CD14-positive monocyte (primary cell): Measurements from ENCODE around the gene RIMBP2. TPM values are rescaled to one million over a fixed set of nuclear protein-coding genes. Genes with fewer than 3 reads are reported as not detected.

Source experiments
- DNase-seq, 3 donors: peaks; one replicate each; pipeline ENCODE4 v3.0.0-alpha.2; 2011 to 2022
- H2AFZ ChIP-seq: 2 replicates; pipeline ENCODE4 v1.6.0; 2012; ENCODE audit warnings: mild to moderate bottlenecking, low read depth, low read length, inconsistent platforms; ENCODE audit not compliant: insufficient read depth, poor library complexity, severe bottlenecking
- H3K27ac ChIP-seq, 2 donors: 1 replicate in 1 of 2; 2 replicates in 1 of 2; pipeline ENCODE4 v1.5.1; 2012 to 2013; ENCODE audit warnings: low read length in 2 of 2, control low read depth in 1 of 2, inconsistent platforms in 1 of 2, low read depth in 1 of 2, mild to moderate bottlenecking in 1 of 2
- H3K27me3 ChIP-seq, 2 donors: one replicate each; pipeline versions ENCODE4 v1.6.0 to v1.6.1; 2011 to 2013; ENCODE audit warnings: low read length in 2 of 2; ENCODE audit not compliant: control insufficient read depth in 2 of 2, insufficient read depth in 2 of 2
- H3K36me3 ChIP-seq, 2 donors: replicated peaks in 1 of 2; 1 replicate in 1 of 2; 2 replicates in 1 of 2; pipeline versions ENCODE4 v1.5.1 to v1.6.1; 2012 to 2013; ENCODE audit warnings: low read length in 2 of 2, control low read depth in 1 of 2, inconsistent platforms in 1 of 2, mild to moderate bottlenecking in 1 of 2; ENCODE audit not compliant: insufficient read depth in 2 of 2, control insufficient read depth in 1 of 2
- H3K4me1 ChIP-seq, 2 donors: 1 replicate in 1 of 2; 2 replicates in 1 of 2; pipeline versions ENCODE4 v1.5.1 to v1.6.1; 2012 to 2013; ENCODE audit warnings: low read length in 2 of 2, control low read depth in 1 of 2, inconsistent platforms in 1 of 2, mild to moderate bottlenecking in 1 of 2, moderate library complexity in 1 of 2; ENCODE audit not compliant: insufficient read depth in 2 of 2, control insufficient read depth in 1 of 2
- H3K4me2 ChIP-seq: replicated peaks from 2 replicates; pipeline ENCODE3; 2012; ENCODE audit warnings: low read length, moderate library complexity, mild to moderate bottlenecking; ENCODE audit not compliant: poor library complexity, severe bottlenecking; ENCODE audit errors: extremely low read depth
- H3K4me3 ChIP-seq, 3 experiments: fragments of 200-600 bp in 1 of 3; sonication (generic) in 1 of 3; replicated peaks in 1 of 3; 1 replicate in 2 of 3; 2 replicates in 1 of 3; pipeline ENCODE4 v1.5.1; 2011 to 2013; ENCODE audit warnings: low read length in 3 of 3, mild to moderate bottlenecking in 3 of 3, control low read depth in 2 of 3, low read depth in 2 of 3, inconsistent platforms in 1 of 3, moderate library complexity in 1 of 3
- H3K79me2 ChIP-seq: 2 replicates; pipeline ENCODE4 v1.6.0; 2012; ENCODE audit warnings: mild to moderate bottlenecking, control low read depth, inconsistent platforms, low read length, moderate library complexity; ENCODE audit not compliant: insufficient read depth
- H3K9ac ChIP-seq: 2 replicates; pipeline ENCODE4 v1.6.0; 2017; ENCODE audit warnings: low read length, mild to moderate bottlenecking; ENCODE audit not compliant: insufficient read depth, poor library complexity, severe bottlenecking
- H3K9me3 ChIP-seq, 2 donors: replicated peaks in 1 of 2; 1 replicate in 1 of 2; 2 replicates in 1 of 2; pipeline versions ENCODE4 v1.5.1 to v1.6.1; 2012 to 2013; ENCODE audit warnings: low read length in 2 of 2, control low read depth in 1 of 2; ENCODE audit not compliant: control insufficient read depth in 1 of 2, insufficient read depth in 1 of 2
- H4K20me1 ChIP-seq: 2 replicates; pipeline ENCODE4 v1.6.0; 2012; ENCODE audit warnings: mild to moderate bottlenecking, low read length, control low read depth, moderate library complexity; ENCODE audit not compliant: insufficient read depth
- H3K27ac Mint-ChIP-seq, 7 donors: one replicate each; pipeline ENCODE4 v1.8.0; 2020; ENCODE audit warnings: mild to moderate bottlenecking in 7 of 7, mixed read lengths in 7 of 7, moderate library complexity in 6 of 7, inconsistent platforms in 2 of 7
- H3K27me3 Mint-ChIP-seq, 3 donors: one replicate each; pipeline ENCODE4 v1.8.0; 2021 to 2022; ENCODE audit warnings: low read depth in 3 of 3, mild to moderate bottlenecking in 3 of 3, mixed read lengths in 3 of 3, moderate library complexity in 3 of 3, inconsistent platforms in 1 of 3
- H3K36me3 Mint-ChIP-seq, 2 donors: one replicate each; pipeline ENCODE4 v1.8.0; 2020; ENCODE audit warnings: mixed read lengths in 2 of 2, inconsistent platforms in 1 of 2, mild to moderate bottlenecking in 1 of 2
- H3K4me1 Mint-ChIP-seq: one replicate; pipeline ENCODE4 v1.8.0; 2020; ENCODE audit warnings: mild to moderate bottlenecking, mixed read lengths
- H3K4me3 Mint-ChIP-seq, 2 donors: one replicate each; pipeline ENCODE4 v1.8.0; 2020; ENCODE audit warnings: mild to moderate bottlenecking in 2 of 2, mixed read lengths in 2 of 2, moderate library complexity in 1 of 2
- H3K9me3 Mint-ChIP-seq, 7 donors: one replicate each; pipeline ENCODE4 v1.8.0; 2020 to 2022; ENCODE audit warnings: mixed read lengths in 7 of 7, mild to moderate bottlenecking in 6 of 7, moderate library complexity in 6 of 7, inconsistent platforms in 2 of 7
- WGBS: methylation state at CpG from one replicate; pipeline ENCODE4 v1.1.5; 2013; ENCODE audit warnings: missing lambda C conversion rate; ENCODE audit not compliant: insufficient coverage; 5-methylcytosine and 5-hydroxymethylcytosine counted together
- intact Hi-C, 2 donors: fragments of 100-400 bp; cut with micrococcal nuclease; formaldehyde crosslinking; loops; one replicate each; pipeline versions ENCODE4 v1.15.0 to v1.15.1; 2023
- polyA plus RNA-seq, 3 donors: library from polyadenylated mRNA; depleted of rRNA in 1 of 3; unstranded in 2 of 3; stranded (reverse) in 1 of 3; fragments of 300-500 nt in 2 of 3; fragments of >200 nt in 1 of 3; fragmentation: Illumina TruSeq in 2 of 3; gene quantifications; 1 replicate in 2 of 3; 2 replicates in 1 of 3; pipeline ENCODE4 v1.2.3, GENCODE V29; 2012 to 2021
- TF ChIP-seq, protein P1 (sequence below): fragments of 200-600 bp; IDR thresholded peaks from one replicate; pipeline ENCODE4 v1.8.0; 2022; ENCODE audit warnings: antibody characterized with exemption, mild to moderate bottlenecking

RIMBP2 gene
- polyA plus RNA-seq, 3 donors: not detected

DNA sequence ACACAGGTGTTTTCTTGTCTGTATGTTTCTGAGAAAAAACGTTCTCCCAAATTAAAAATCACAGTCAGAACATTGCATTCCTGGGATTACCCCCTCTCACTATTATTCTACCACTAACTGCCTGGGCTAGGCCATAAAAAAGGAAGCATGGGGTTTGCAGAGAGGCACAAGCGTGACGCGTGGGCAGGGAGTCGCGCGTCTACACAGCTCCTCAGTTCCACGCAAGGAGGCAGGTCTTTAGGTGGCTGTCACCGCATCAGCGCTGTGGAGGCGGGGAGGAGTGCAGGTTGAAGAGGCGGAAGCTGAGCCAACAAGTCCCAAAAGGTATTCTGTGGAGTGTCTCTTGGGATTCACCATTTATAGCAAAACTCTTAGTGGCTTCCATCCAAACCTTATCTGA is 109.9 kb downstream of the RIMBP2 start:
- TF ChIP-seq, protein P1, sequence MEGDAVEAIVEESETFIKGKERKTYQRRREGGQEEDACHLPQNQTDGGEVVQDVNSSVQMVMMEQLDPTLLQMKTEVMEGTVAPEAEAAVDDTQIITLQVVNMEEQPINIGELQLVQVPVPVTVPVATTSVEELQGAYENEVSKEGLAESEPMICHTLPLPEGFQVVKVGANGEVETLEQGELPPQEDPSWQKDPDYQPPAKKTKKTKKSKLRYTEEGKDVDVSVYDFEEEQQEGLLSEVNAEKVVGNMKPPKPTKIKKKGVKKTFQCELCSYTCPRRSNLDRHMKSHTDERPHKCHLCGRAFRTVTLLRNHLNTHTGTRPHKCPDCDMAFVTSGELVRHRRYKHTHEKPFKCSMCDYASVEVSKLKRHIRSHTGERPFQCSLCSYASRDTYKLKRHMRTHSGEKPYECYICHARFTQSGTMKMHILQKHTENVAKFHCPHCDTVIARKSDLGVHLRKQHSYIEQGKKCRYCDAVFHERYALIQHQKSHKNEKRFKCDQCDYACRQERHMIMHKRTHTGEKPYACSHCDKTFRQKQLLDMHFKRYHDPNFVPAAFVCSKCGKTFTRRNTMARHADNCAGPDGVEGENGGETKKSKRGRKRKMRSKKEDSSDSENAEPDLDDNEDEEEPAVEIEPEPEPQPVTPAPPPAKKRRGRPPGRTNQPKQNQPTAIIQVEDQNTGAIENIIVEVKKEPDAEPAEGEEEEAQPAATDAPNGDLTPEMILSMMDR: no peak
- Mint-ChIP-seq H3K9me3 (peaks cover 0 to 4% (median 0%) of the 10 kb centered on the region in 7 donors), H3K4me1 (no peaks in the 10 kb centered on the region), H3K4me3 (no peak overlapping the region), H3K27me3 (peaks cover 0 to 4% (median 4%) of the 10 kb centered on the region in 3 donors), H3K36me3 (no peaks in the 10 kb centered on the region), H3K27ac (no peak overlapping the region)
- Histone ChIP-seq H3K79me2 (no peaks in the 10 kb centered on the region), H3K4me1 (no peaks in the 10 kb centered on the region), H4K20me1 (no peaks in the 10 kb centered on the region), H3K9ac (no peak overlapping the region), H3K4me3 (no peak overlapping the region), H3K27ac (no peak overlapping the region), H2AFZ (no peak overlapping the region), H3K27me3 (no peaks in the 10 kb centered on the region), H3K9me3 (no peaks in the 10 kb centered on the region), H3K36me3 (no peaks in the 10 kb centered on the region), H3K4me2 (no peak overlapping the region)
- DNase-seq: no peak
- 96% methylated on average over 11 of the region's 12 CpGs for WGBS
- intact Hi-C loops: no loop called here

DNA sequence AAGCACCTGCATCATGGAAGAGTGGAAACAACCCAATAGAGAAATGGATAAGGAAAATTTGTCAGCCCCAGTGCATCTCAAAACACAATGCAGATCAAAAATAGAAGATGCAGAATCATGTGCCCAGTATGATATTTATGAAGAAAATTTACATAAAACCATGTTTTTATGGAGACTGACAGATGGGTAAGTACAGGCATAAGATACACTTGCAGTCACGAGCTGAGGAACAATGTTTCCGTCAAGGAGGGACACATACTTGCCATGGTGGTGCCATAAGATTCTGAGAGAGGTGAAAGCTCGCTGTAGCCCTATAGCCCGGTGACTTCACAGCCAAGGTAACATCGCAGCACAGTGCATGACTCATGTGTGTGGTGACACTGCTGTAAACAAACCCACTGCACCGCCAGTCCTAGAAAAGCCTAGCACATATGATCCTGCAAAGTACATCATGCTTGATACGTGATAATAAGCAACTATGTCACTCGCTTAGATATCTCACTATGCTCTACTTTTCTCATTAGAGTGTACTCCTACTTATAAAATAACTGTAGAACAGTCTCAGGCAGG is 112.6 kb downstream of the RIMBP2 start:
- 82% methylated on average over 8 of the region's 8 CpGs for WGBS
- Histone ChIP-seq H3K4me3 (no peak overlapping the region), H3K9ac (no peak overlapping the region), H3K36me3 (no peaks in the 10 kb centered on the region), H3K27ac (no peak overlapping the region), H3K9me3 (peaks cover 0 to 4% of the 10 kb centered on the region in 2 donors), H3K79me2 (no peaks in the 10 kb centered on the region), H3K4me2 (no peak overlapping the region), H2AFZ (no peak overlapping the region), H3K4me1 (no peaks in the 10 kb centered on the region), H4K20me1 (no peaks in the 10 kb centered on the region), H3K27me3 (no peaks in the 10 kb centered on the region)
- Mint-ChIP-seq H3K27me3 (peaks cover 0 to 4% (median 3%) of the 10 kb centered on the region in 3 donors), H3K4me3 (no peak overlapping the region), H3K27ac (no peak overlapping the region), H3K4me1 (no peaks in the 10 kb centered on the region), H3K9me3 (peaks cover 0 to 7% (median 4%) of the 10 kb centered on the region in 7 donors), H3K36me3 (no peaks in the 10 kb centered on the region)
- TF ChIP-seq, protein P1: no peak
- DNase-seq: no peak
- intact Hi-C loops: no loop called here
